Spinal cord (tissue), 10 donors: ENCODE results near the gene ANKRD22. TPM values are rescaled to one million over a fixed set of nuclear protein-coding genes. Genes with fewer than 3 reads are reported as not detected.

Source experiments
- DNase-seq, 6 donors: peaks; one replicate each; pipeline versions ENCODE4 v3.0.0 to v3.0.0-alpha.2; 2013 to 2015; ENCODE audit warnings: low spot score in 6 of 6, low read depth in 4 of 6
- H3K27ac ChIP-seq: one replicate; pipeline ENCODE4 v1.5.1; 2013; ENCODE audit warnings: low read depth, low read length, control low read depth
- H3K27me3 ChIP-seq: one replicate; pipeline ENCODE4 v1.6.1; 2013; ENCODE audit warnings: low read length; ENCODE audit not compliant: control insufficient read depth, insufficient read depth
- H3K36me3 ChIP-seq: one replicate; pipeline ENCODE4 v1.6.1; 2013; ENCODE audit warnings: low read length; ENCODE audit not compliant: control insufficient read depth, insufficient read depth
- H3K4me1 ChIP-seq: one replicate; pipeline ENCODE4 v1.6.1; 2013; ENCODE audit warnings: low read length; ENCODE audit not compliant: control insufficient read depth, insufficient read depth
- H3K4me3 ChIP-seq: one replicate; pipeline ENCODE4 v1.5.1; 2013; ENCODE audit warnings: low read depth, low read length, control low read depth
- H3K9me3 ChIP-seq: one replicate; pipeline ENCODE4 v1.6.1; 2013; ENCODE audit warnings: low read length; ENCODE audit not compliant: control insufficient read depth, insufficient read depth
- WGBS: methylation state at CpG from one replicate; pipeline ENCODE4 v1.1.5; 2013; ENCODE audit warnings: missing lambda C conversion rate; ENCODE audit not compliant: insufficient coverage; 5-methylcytosine and 5-hydroxymethylcytosine counted together
- polyA plus RNA-seq, 2 donors: library from polyadenylated mRNA; unstranded; fragments of 120-200 nt; gene quantifications; one replicate each; pipeline ENCODE4 v1.2.1, GENCODE V29; 2013; ENCODE audit not compliant: insufficient read length in 2 of 2
- total RNA-seq, 2 donors: library from RNA; depleted of rRNA in 1 of 2; stranded (reverse); fragments of 120-200 nt in 1 of 2; fragments of >200 nt in 1 of 2; gene quantifications; one replicate each; pipeline versions ENCODE4 v1.2.3 to v1.2.4, GENCODE V29; 2013 to 2014
- donor health status: healthy.

ANKRD22 gene
- total and polyA plus RNA-seq, 4 donors = 0.17 to 0.70 (median 0.59) TPM; not detected in 1

GRCh38 chr10:88857831-88858230 lies 6.2 kb upstream of the ANKRD22 start:
- no peak for DNase-seq
- Histone ChIP-seq H3K4me1 (no peaks in the 10 kb centered on the region), H3K36me3 (no peaks in the 10 kb centered on the region), H3K27me3 (no peaks in the 10 kb centered on the region), H3K4me3 (no peak overlapping the region), H3K27ac (no peak overlapping the region), H3K9me3 (no peaks in the 10 kb centered on the region)

- H3K27ac ChIP-seq = no peak overlapping the region
- H3K4me1 ChIP-seq = no peaks in the 10 kb centered on the region
- no peak overlapping the region for H3K4me3 ChIP-seq
- WGBS = 78% methylated on average over 3 of the region's 3 CpGs
- H3K9me3 ChIP-seq = no peaks in the 10 kb centered on the region
- no peaks in the 10 kb centered on the region for H3K36me3 ChIP-seq
- DNase-seq = no peak
- no peaks in the 10 kb centered on the region for H3K27me3 ChIP-seq
These were observed 3.0 kb upstream of the ANKRD22 start for GRCh38 chr10:88854684-88855083.

- no peak for DNase-seq
- no peaks in the 10 kb centered on the region for H3K9me3 ChIP-seq
- no peak overlapping the region for H3K4me3 ChIP-seq
- H3K27me3 ChIP-seq = no peaks in the 10 kb centered on the region
- H3K4me1 ChIP-seq = no peaks in the 10 kb centered on the region
- no peak overlapping the region for H3K27ac ChIP-seq
- 80% methylated on average over 2 of the region's 4 CpGs for WGBS
- no peaks in the 10 kb centered on the region for H3K36me3 ChIP-seq
These were observed 1.7 kb upstream of the ANKRD22 start for GRCh38 chr10:88853155-88853881.

GRCh38 chr10:88852327-88852726 lies 683 bp upstream of the ANKRD22 start:
- H3K27me3 ChIP-seq = no peaks in the 10 kb centered on the region
- 100% methylated on average over 1 of the region's 4 CpGs for WGBS
- no peaks in the 10 kb centered on the region for H3K36me3 ChIP-seq
- H3K4me3 ChIP-seq = no peak overlapping the region
- no peak overlapping the region for H3K27ac ChIP-seq
- no peaks in the 10 kb centered on the region for H3K4me1 ChIP-seq
- DNase-seq = no peak
- no peaks in the 10 kb centered on the region for H3K9me3 ChIP-seq

- Histone ChIP-seq H3K36me3 (no peaks in the 10 kb centered on the region), H3K27ac (no peak overlapping the region), H3K9me3 (no peaks in the 10 kb centered on the region), H3K4me3 (no peak overlapping the region), H3K4me1 (no peaks in the 10 kb centered on the region), H3K27me3 (no peaks in the 10 kb centered on the region)
- no peak for DNase-seq
- WGBS = no CpG with 5 or more reads among the region's 1 CpG
These were observed 932 bp downstream of the ANKRD22 start for GRCh38 chr10:88850712-88851111.

- Histone ChIP-seq H3K36me3 (no peaks in the 10 kb centered on the region), H3K9me3 (no peaks in the 10 kb centered on the region), H3K4me1 (no peaks in the 10 kb centered on the region), H3K27me3 (no peaks in the 10 kb centered on the region), H3K4me3 (no peak overlapping the region), H3K27ac (no peak overlapping the region)
- no peak for DNase-seq
- WGBS = no CpG with 5 or more reads among the region's 1 CpG
These were observed 2.4 kb downstream of the ANKRD22 start for GRCh38 chr10:88849234-88849633.

GRCh38 chr10:88848499-88848898 lies 3.1 kb downstream of the ANKRD22 start:
- no peak overlapping the region for H3K27ac ChIP-seq
- no peak for DNase-seq
- WGBS = no CpG with 5 or more reads among the region's 1 CpG
- no peaks in the 10 kb centered on the region for H3K9me3 ChIP-seq
- H3K4me3 ChIP-seq = no peak overlapping the region
- H3K27me3 ChIP-seq = no peaks in the 10 kb centered on the region
- no peaks in the 10 kb centered on the region for H3K36me3 ChIP-seq
- H3K4me1 ChIP-seq = no peaks in the 10 kb centered on the region

- Histone ChIP-seq H3K27ac (no peak overlapping the region), H3K4me3 (no peak overlapping the region), H3K36me3 (no peaks in the 10 kb centered on the region), H3K9me3 (no peaks in the 10 kb centered on the region), H3K4me1 (no peaks in the 10 kb centered on the region), H3K27me3 (no peaks in the 10 kb centered on the region)
- no CpG with 5 or more reads among the region's 4 CpGs for WGBS
- no peak for DNase-seq
These were observed 8.5 kb downstream of the ANKRD22 start for GRCh38 chr10:88843171-88843570.

- H3K4me1 ChIP-seq = no peaks in the 10 kb centered on the region
- DNase-seq = no peak
- H3K27ac ChIP-seq = no peak overlapping the region
- H3K36me3 ChIP-seq = no peaks in the 10 kb centered on the region
- H3K27me3 ChIP-seq = no peaks in the 10 kb centered on the region
- no peak overlapping the region for H3K4me3 ChIP-seq
- no peaks in the 10 kb centered on the region for H3K9me3 ChIP-seq
- WGBS = 92% methylated on average over 2 of the region's 6 CpGs
These were observed 10.1 kb downstream of the ANKRD22 start for GRCh38 chr10:88841316-88842111.

GRCh38 chr10:88840881-88841280 lies 10.8 kb downstream of the ANKRD22 start:
- Histone ChIP-seq H3K4me3 (no peak overlapping the region), H3K4me1 (no peaks in the 10 kb centered on the region), H3K36me3 (no peaks in the 10 kb centered on the region), H3K27me3 (no peaks in the 10 kb centered on the region), H3K9me3 (no peaks in the 10 kb centered on the region), H3K27ac (no peak overlapping the region)
- no CpG with 5 or more reads among the region's 5 CpGs for WGBS
- DNase-seq = no peak
